ENCODE data around the gene NTM.

DNA sequence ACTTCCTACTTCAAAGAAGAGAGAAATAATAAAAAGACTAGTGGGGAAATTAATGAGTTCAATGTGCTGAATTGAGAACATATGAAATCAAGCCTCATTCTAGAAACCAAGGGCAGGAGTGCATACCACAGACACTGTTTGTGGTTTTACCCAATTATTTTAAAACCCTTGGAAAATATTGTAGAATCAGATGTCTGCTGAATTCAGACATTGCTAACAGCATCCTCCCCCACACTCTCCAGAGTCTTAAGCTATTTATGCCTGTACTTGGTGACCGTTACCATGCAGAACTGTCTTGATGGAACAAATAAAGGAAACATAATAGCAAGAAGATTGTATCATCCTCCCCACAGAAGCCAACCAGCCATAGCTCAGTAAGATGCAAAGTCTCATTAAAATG lies 850.1 kb downstream of the NTM start:
- TF ChIP-seq, protein P1, sequence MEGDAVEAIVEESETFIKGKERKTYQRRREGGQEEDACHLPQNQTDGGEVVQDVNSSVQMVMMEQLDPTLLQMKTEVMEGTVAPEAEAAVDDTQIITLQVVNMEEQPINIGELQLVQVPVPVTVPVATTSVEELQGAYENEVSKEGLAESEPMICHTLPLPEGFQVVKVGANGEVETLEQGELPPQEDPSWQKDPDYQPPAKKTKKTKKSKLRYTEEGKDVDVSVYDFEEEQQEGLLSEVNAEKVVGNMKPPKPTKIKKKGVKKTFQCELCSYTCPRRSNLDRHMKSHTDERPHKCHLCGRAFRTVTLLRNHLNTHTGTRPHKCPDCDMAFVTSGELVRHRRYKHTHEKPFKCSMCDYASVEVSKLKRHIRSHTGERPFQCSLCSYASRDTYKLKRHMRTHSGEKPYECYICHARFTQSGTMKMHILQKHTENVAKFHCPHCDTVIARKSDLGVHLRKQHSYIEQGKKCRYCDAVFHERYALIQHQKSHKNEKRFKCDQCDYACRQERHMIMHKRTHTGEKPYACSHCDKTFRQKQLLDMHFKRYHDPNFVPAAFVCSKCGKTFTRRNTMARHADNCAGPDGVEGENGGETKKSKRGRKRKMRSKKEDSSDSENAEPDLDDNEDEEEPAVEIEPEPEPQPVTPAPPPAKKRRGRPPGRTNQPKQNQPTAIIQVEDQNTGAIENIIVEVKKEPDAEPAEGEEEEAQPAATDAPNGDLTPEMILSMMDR (IDR thresholded peaks at IDR 0.05; ENCODE audit: insufficient read depth, low read length): no peak
- TF ChIP-seq POLR2AphosphoS5 (IDR thresholded peaks at IDR 0.05; ENCODE audit: low read depth) (no peak), SPI1 (IDR thresholded peaks at IDR 0.05; ENCODE audit: borderline replicate concordance, low read depth) (no peak), GABPA (IDR thresholded peaks at IDR 0.05; ENCODE audit: low read depth) (no peak)
